ENCODE measurements around the gene ZC3H7B. TPM values are rescaled to one million over a fixed set of nuclear protein-coding genes. Genes with fewer than 3 reads are reported as not detected.
"Not testable (repeated sequence)": the region's sequence is repeated elsewhere in the genome, so short reads cannot be mapped to it uniquely, and the experiment has no call there.

ZC3H7B gene
- polyA plus RNA-seq, 10 donors = 33.7 to 52.2 (median 38.5) TPM

DNA sequence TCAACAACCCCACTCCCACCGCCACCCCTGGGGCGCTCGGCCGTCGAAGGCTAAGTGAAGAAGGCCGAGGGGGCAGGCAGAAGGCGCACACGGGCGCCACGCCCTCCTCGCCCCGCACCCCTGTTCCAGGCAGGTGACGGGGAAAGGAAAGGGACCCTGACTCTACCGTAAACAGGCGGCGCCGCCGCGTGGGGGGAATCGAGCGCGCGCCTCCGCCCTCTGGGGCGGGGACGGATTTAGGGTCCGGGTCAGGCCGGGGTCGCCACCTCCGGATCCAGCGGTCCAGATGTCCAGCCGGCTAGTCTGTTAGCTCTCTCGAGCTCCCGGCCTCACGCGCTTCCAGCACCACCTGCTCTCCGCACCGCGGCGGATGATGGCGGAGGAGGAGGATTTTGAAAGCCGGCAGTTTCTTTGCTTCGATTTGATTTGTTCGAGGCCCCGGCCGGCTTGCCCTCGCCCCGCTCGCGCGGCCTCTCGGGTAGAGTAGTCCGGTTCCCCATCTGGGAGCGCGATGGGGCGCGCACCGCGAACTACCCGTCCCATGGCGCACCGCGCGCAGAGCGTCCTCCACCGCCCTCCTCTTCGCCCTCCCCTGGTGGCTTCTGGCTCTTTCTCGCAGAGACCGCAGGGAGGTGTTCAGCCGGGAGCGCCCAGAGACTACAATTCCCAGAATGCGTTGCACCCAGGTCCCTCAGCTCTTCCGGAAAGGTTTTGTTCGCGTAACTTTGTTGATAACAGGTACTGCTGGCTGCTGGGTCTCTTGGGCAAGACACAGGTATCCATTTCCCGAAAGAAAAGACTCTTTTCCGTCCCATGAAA lies 15.3 kb upstream of the ZC3H7B start, which contains the start of gene RANGAP1:
Gene RANGAP1 (minus strand): TSS at position 368 of the 819 bp plus-strand sequence. CDS start 5,143 bp downstream, outside the sequence.
- peak; percentile 99 to 100 (median 99) for DNase-seq

DNA sequence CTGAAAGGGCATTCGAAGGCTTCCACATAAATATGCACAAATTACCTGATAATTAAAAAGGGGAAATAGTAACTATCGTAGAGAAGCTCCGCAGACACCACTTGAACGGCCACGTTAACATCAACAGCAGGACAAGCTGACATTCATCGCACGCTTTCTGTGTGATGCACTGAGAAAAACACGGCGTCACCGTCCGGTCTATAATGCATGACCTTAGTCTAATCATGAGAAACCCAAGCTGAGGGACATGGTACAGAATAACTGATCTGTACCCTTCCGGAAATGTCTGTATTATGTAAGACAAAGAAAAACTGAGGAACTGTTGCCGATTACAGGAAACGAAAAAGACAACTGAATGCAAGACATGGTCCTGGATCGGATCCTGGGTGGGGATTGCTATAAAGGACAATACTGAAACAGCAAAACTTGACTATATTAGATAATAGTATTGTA lies 14.7 kb upstream of the ZC3H7B start:
- no peak for DNase-seq

DNA sequence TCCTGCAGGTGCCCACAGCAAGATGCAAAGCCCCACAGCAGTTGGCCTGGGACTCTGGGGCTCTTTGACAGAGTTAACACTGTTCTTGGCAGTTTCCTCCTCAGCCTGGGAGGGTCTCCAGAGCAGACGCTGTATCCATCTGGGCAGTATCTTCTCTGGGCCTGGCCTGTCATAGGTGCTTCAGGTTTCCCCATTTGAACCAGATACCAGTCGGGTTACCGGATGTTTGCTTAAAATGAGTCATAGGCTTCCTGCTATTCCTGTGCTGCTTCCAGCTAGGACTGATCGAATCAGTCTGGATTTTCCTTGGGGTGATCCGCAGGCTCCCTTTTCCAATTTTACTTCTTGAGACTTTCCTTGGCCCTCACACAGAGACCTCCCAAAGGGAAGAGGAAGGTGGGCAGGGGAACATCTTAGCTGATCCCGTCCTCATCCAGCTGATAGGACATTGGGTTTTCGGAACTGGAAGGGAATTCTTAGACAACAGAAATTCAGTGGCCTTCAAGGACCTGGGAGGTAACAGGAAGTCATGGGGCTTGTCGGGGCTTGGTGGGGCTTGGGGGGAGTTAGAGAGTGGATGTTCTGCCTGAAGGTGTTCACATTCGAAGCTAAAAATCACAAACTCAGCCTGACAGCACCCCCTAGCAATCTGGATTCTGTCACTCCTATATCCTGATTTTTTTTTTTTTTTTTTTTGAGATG lies 12.9 kb upstream of the ZC3H7B start:
- no peak for DNase-seq

DNA sequence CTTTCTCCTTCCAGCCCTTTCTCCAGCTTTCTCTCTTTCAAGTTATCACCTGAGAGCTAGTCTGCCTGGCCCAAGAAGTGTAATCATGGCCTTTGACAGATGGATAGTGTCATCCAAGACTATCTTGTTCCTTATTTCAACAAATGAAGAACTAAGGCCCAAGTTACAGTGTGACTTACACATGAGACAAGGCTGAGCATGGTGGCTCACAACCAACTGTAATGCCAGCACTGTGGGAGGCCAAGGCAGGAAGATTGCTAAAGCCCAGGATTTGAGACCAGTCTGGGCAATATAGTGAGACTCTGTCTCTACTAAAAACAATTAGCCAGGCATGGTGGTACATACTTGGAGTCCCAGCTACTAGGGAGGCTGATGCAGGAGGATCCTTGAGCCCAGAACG lies 11.7 kb upstream of the ZC3H7B start:
- no peak for DNase-seq

DNA sequence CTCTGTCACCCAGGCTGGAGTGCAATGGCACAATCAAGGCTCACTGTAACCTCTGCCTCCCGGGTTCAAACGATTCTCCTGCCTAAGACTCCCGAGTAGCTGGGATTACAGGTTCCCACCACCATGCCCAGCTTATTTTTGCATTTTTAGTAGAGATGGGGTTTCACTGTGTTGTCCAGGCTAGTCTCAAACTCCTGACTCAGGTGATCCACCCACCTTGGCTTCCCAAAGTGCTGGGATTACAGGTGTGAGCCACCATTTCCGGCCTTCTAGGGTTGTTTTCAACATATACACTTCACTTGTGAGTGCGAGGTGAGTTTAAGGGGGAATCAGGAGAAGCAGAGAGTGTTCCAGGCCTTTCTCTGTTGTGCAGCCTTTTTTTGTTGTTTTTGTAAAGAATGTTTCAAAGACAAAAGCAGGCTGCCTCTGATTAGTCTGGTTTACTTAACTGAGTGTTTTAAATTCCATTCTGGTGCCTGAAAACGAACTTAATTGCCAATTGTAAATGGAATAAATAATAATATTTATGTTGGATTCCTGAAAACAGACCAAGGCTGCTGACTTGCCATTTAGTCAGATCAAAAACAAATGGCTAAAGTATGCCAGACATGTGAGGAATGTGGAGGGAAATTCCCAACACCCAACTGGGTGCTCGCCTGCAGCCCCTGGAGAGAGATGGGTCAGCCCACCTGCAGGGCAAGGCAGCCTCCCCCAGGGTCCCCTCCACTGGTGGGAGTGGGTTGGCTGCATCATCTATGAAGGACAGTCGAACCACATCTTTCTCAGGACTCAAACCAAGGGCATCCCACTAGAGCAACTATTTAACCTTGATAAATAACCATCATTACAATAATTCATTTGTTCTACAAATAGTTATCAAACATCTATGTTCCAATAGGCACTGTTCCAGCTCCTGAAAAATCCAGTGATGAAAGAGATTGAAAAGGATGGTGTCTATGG lies 10.8 kb upstream of the ZC3H7B start:
- DNase-seq = peak in 1 of 3 donors; percentile 67

DNA sequence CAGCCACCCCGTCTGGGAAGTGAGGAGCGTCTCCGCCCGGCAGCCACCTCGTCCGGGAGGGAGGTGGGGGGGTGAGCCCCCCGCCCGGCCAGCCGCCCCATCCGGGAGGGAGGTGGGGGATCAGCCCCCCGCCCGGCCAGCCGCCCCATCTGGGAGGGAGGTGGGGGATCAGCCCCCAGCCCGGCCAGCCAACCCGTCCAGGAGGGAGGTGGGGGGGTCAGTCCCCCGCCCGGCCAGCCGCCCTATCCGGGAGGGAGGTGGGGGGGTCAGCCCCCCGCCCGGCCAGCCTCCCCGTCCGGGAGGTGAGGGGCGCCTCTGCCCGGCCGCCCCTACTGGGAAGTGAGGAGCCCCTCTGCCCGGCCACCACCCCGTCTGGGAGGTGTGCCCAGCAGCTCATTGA lies 6.5 kb upstream of the ZC3H7B start:
- DNase-seq = not testable (repeated sequence)

DNA sequence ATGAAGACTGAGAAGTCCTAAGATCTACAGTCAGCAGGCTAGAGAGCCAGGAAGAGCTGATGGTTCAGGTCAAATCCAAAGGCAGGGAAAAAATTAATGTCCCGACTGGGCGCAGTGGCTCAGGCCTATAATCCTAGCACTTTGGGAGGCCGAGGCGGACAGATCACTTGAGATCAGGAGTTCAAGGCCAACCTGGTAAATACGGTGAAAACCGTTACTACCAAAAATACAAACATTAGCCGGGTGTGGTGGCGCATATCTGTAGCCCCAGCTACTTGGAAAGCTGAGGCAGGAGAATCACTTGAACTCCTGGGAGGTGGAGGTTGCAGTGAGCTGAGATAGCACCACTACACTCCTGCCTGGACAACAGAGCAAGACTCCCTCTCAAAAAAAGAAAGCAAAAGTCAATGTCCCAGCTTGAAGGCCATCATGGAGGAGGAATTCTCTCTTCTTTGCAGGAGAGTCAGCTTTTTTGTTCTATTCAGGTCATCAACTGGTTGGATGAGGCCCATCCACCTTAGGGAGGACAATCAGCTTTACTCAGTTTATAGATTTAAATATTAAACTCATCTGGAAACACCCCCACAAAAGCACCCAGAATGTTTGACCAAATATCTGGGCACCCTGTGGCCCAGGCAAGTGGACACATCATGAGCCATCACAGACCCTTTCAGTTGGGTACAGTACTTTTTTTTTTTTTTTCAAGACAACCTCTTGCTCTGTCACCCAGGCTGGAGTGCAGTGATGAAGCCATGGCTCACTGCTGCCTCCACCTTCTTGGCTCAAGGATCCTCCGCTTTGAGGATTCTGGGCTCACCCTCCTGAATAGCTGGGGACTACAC lies 4.3 kb upstream of the ZC3H7B start:
- DNase-seq = no peak

DNA sequence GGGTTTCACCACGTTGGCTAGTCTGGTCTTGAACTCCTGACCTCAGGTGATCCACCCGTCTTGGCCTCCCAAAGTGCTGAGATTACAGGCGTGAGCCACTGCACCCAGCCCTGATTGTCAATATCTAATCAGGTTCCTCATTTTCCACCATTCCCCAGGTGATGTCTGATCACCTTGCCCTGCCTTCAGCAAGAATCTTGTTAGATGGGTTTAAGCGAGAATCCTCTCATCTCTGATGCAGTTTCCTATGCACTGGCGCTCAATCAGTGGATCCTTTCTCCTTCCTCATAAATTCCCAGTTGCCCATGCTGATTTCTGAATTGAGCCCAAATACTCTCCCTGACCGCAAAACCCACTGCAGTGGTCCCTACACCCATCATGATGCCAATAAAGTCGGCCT lies 664 bp upstream of the ZC3H7B start:
- no peak for DNase-seq

DNA sequence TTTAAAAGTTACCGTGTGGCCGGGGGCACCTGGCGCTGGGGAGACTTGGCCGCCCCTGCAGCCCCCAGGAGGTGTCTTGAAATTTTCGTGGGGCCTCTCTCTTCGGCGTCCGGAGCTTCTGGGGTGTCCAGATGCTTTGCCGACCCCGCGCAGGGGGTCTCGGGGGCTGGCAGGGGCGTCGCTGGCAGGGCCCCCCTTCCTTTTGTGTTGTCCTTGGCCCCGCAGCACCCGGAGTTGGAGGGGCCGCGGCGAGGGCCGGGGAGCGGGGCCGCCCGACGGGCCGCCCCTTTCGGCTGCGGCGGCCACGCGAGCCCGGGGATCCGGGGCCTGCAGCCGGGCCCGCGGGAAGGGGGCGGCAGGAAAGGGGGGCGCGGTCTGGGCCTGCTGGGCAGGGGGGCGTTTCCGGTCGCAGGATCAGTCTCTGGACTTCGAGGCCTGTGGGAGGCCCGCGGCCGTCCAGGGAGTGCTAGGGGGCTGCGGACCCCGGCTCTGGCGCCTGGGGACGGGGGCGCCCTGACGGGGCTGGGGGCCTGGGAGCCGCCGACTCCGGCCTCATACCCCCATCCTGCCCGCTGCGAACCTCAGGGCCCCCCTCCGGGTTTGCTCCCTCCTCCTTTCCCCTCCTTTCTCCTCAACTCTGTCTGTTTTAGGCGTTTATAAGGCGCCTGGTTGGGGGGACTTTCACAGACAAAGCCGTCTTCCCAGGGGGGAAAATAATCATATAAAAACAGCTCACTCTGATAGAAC lies 869 bp downstream of the ZC3H7B start:
- DNase-seq = peak in 2 of 3 donors; percentile 42 to 73

DNA sequence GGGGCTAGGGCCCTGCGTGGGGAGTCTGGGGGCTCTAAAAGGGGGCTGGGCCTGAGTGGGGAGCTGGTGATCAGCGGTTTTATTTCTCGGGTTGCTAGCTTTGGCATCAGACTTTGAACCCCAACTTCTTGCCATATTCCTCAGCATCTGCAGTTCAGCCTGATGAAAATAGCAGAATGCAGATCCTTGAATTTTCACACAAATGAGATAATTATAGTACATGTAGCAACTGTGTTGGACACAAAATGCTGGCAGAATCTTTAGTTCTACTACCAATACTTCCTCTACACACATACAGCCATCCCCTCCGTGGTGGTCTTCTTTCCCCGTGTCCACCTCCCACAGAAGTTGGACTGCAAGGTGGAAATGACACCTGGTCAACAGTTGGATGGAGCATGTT lies 1.5 kb downstream of the ZC3H7B start:
- no peak for DNase-seq

DNA sequence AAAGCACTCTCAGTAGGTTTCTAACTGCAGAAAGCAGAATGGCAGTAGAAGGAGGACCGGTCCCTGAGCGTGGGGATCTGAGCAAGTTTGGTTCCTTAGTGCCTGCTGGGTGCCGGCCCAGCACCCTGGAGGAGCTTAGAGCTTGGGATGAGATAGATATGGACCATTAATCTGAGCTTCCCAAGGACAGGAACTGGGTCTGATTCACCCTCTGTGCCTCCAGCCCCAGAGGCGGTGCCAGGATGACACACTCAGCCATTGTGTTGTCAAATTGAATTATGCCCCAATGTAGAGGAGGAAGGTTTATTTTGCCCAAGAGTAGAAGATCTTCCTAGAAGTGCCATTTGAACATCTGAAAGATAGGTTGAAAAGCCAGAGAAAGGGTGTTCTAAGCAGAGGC lies 4.3 kb downstream of the ZC3H7B start:
- DNase-seq = no peak

DNA sequence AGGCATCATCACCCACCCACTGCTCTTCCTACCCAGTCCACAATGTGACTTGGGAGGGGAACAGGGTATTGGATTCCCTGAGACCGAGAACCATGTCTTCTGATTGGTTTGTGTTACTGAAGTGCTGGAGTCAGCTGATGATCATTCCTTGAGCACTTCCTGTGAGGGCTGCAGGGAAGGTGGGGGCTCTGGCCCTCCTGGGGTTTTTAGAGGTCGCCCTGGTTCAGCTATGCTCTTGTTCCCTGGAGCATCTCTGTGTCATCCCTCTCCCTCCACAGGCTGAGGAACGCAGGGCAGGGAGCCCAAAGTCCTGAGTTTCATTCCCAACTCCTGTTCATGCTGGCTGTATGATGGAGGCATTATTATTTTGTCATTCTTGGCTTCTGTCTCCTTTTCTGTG lies 6.7 kb downstream of the ZC3H7B start:
- DNase-seq = peak in 2 of 3 donors; percentile 19 to 46

DNA sequence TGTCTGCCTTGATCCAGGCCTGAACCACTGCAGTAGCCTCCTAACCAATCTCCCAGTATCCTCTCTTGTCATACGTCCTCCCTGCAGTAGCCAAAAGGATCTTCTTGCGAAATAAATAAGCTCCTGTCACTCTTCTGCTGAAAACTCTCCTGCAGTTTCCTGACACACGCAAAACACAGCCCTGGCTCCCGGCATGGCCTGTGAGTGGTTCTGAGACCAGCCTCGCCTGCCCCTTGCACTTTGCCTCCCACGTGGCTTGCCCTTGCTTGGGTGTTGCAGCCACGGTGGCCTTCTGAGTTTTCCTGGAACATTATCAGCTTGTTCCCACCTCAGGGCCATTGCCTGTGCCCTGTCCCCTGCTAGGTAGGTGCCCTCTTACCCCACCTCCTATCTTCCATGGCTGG lies 7.2 kb downstream of the ZC3H7B start:
- DNase-seq = no peak

DNA sequence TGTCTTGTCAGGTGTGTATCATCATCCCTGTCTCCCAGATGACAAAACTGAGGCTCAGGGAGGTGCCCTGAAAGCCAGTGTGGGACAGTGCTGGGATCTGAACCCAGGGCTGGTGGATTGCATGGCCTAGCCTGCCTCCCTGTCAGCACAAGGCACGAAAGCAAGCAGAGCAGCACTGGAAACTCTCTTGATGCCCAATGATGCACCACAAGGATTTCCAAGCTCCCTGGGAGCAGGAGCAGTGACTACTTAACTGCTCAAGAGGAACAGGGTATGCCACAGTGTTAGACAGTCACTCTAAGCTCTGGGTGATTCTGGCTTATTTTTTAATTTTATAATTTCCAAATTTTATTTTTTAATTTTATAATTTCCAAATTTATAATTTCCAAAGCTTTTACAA lies 9.0 kb downstream of the ZC3H7B start:
- DNase-seq = no peak

DNA sequence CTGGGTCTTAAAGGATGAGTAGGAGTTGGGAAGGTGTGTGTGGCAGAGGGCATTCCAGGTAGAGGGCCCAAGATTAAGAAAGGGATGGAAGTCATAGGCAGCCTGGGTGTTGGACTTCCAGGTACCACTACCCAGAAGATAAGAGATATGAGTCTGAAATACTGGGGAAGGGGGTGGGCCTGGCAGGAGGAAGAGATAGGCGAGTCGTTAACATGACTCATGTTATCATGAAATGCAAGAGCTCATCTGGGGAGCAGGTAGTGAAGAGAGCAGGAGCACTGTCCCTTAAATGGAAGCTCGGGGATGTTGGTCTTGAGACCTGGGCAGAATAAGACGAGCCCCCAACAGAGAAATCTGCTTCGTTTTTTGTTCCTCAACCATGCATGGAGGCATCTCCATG lies 10.2 kb downstream of the ZC3H7B start:
- no peak for DNase-seq

DNA sequence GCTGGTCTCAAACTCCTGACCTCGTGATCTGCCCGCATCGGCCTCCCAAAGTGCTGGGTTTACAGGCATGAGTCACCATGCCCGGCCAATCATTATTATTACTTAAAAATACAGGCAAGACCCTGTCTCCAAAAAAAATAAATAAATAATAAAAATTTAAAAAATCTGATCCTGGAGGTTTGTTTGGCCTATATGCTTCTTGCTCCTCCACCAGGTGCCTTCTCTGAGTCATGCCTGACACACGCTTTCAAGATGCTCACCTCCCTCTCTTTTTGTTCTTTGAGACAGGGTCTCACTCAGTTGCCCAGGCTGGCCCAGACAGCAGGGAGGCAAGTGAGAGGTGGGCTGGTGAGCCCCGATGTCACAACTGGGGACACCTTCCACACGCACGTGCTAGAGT lies 13.5 kb downstream of the ZC3H7B start:
- DNase-seq = no peak

DNA sequence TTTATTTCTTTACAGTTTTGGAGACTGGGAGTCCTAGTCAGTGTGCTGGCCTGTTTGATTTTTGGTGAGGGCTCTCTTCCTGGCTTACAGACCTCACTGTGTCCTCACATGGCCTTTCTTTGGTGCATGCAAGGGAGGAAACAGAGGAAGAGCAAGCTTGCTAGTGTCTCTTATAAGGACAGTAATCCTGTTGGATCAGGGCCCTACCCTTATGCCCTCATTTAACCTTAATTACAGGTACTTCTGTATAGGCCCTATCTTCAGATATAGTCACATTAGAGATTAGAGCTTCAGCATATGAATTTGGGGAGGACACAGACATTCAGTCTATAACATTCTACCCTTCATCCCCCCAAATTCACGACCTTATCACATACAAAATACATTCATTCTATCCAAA lies 14.3 kb downstream of the ZC3H7B start:
- DNase-seq = no peak

DNA sequence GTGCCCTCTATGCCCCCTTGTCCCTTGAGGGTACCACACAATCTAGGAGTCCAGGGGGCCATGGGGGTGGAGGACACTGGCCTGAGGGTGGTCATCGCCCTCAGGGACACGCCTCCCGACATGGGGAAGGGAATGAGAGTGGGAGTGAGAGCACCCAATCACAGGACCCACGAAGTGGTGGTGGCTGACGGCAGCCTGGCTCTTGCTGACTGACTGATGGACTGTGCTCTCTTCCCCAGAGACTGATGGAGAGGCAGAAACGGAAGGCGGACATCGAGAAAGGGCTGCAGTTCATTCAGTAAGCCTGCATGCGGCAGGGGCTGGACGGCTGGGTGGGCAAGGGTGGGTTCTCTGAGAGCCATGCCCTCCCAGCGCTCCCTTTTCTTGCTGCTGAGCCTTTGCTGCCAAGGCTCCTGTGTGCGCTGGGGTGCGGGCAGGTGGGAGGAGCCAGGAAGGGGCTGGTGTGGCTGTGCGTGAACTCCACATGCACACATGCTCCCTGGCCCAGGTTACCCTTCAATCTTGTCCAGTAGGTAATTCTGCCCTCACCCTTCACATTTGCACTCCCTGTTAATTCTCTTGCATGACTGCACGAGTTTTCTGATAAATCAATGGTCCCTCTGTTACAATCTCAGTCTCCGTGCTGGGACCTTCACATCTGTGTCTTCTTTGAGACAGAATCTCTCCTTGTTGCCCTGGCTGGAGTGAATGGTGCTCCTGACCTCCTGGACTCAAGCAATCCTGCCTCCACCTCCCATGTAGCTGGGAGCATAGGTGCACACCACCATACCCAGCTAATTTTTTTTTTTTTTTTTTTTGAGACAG lies 19.3 kb downstream of the ZC3H7B start:
- DNase-seq = no peak

DNA sequence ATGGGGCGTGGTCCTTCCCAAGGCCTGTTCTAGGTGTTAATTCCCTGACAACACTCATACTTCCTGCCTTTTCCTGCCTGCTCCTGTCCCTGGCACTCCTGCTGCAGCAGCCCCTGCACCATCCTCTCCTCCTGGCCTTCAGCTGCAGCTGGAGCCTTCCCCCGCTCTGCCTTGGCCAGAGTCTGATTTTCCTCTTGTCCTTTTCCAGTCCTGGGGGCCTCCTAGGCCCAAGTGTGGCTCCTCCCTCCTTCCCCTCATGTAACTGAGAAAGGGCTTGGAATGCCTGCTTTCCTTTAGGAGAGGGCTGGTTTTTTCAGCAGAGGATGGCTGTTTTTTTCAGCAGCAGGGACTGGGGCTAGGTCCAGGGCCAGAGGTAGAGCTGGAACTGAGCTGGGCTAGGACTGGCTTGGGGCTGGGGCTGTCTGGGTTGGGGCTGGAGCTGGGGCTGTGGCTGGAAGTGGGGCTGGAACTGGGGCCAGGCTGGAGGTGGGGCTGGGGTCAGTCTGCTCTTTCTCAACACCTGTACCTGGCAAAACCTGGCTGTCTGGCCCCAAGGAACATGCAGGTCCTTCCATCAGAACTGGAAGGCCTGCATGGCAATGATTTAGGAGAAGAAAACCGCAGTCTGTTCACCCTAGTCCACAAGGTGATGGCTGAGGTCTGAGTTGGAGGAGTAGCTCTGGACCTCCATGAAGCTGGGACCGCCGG lies 23.6 kb downstream of the ZC3H7B start:
- peak in 2 of 3 donors; percentile 22 to 62 for DNase-seq
